ENCODE results near the gene OXGR1.

The OXGR1 gene

DNA sequence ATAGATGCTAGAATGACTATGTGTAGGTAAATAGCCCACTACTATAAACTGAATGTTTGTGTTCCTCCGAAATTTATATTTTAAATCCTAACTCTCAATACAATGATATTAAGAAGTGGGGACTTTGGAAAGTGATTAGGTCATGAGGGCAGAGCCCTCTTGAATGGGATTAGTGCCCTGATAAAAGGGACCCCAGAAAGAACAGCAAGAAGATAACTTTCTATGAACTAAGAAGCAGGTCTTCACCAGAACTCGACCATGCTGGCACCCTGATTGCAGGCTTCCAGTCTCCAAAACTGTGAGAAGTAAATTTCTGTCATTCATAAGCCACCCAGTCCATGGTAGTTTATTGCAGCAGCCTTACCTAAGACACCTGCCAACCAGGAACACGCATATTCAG, 33.9 kb downstream of the OXGR1 start:
- TF ChIP-seq, protein P1, sequence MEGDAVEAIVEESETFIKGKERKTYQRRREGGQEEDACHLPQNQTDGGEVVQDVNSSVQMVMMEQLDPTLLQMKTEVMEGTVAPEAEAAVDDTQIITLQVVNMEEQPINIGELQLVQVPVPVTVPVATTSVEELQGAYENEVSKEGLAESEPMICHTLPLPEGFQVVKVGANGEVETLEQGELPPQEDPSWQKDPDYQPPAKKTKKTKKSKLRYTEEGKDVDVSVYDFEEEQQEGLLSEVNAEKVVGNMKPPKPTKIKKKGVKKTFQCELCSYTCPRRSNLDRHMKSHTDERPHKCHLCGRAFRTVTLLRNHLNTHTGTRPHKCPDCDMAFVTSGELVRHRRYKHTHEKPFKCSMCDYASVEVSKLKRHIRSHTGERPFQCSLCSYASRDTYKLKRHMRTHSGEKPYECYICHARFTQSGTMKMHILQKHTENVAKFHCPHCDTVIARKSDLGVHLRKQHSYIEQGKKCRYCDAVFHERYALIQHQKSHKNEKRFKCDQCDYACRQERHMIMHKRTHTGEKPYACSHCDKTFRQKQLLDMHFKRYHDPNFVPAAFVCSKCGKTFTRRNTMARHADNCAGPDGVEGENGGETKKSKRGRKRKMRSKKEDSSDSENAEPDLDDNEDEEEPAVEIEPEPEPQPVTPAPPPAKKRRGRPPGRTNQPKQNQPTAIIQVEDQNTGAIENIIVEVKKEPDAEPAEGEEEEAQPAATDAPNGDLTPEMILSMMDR (IDR thresholded peaks at IDR 0.05; ENCODE audit: low read depth, low read length) = no peak

DNA sequence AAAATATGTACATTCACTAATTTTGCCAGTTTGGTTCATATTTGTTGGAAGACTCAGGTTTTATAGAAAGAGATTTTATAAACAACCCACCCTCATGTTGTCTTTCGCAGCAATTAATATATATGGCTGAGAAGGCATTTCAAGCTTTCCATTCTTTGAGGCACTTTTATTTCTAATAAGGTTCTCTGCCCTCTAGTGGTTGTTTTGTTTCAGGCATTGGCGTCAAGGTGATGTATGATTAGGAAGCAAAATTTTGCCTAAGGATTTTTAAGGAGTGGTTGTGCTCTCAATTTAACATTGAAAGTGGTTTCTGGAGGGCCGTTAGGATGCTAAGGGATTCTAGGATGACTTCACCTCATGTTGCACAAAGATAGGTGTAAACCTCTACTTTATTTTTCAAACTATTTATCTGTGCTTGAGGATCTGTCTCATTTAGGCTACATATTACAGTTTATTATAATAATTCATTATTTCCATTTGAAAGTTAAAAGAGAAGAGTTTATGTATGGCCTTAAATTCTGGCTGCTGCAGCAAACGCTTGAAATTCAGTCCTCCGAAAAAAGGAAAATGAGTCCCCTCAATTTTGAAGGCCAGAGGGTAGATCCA, 35.9 kb downstream of the OXGR1 start:
- no peak for DNase-seq (ENCODE audit: extremely low read depth, low read depth)
- TF ChIP-seq, protein P1 (IDR thresholded peaks at IDR 0.05; ENCODE audit: low read depth, low read length) = peak; percentile 79

More for the DNA sequence above, 33.9 kb downstream of the OXGR1 start:
- no peak for DNase-seq (ENCODE audit: extremely low read depth, low read depth)

DNA sequence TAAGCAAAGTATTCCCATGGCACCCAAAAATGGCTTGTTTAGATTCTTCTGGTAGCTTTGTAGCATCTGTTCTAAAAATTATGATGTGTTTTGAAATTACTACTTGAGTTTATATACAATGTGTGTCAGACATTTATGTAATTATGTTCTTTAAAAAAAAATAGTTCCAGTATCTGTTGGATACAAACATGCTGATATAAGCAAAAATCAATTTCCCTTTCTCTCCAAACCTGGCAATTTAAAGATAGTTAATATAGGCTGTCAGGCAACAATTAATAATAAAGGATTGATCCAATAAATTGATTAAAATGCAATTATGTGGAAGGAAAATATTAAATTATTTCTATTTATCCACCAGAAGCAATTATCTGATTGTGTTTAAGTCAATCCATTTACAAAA, 41.7 kb downstream of the OXGR1 start:
- TF ChIP-seq, protein P1 (IDR thresholded peaks at IDR 0.05; ENCODE audit: low read depth, low read length) = no peak
- no peak for DNase-seq (ENCODE audit: extremely low read depth, low read depth)

DNA sequence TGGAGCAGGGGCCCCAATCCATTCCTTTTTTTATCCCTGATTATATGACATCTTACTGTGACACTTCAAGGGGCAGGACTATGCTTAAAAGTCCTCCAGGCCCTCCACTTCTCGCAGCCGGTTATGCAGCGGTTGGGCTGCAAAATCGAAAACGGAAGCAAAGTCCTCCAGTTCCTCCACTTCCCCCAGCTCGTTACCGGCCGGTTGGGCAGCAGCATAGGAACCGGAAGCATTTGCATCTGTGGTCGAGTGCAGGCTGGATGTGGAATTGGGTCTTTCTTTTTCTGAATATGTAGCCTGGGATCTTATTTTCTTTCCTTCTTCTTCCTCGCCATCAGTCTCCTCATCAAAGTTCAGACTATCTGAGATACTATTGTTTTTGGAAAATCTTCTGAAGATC, 46.1 kb downstream of the OXGR1 start:
- TF ChIP-seq, protein P1 (IDR thresholded peaks at IDR 0.05; ENCODE audit: low read depth, low read length) = no peak
- no peak for DNase-seq (ENCODE audit: extremely low read depth, low read depth)

DNA sequence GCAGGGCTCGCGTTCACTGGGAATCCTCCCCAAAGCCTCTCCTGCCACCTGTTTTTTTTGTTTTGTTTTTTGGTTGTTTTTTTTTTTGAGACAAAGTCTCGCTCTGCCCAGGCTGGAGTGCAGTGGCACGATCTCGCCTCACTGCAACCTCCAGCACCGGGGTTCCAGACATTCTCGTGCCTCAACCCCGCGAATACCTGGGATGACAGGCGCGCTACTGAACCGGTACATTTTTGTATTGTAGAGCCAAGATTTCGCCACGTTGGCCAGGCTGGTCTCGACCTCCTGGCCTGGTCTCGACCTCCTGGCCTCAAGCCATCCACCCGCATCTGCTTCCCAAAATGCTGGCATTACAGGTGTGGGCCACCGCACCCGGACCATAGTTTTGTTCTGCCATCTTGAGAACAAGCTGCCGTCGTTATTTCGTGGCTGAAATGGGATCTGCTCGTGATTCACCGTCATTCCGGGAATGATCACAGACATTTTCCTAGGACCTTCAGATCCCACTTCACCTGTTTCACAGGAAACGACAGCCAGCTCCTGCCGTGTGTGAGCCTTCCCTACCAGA, 46.8 kb downstream of the OXGR1 start:
- TF ChIP-seq, protein P1 (IDR thresholded peaks at IDR 0.05; ENCODE audit: low read depth, low read length) = no peak
- DNase-seq (ENCODE audit: extremely low read depth, low read depth) = no peak

DNA sequence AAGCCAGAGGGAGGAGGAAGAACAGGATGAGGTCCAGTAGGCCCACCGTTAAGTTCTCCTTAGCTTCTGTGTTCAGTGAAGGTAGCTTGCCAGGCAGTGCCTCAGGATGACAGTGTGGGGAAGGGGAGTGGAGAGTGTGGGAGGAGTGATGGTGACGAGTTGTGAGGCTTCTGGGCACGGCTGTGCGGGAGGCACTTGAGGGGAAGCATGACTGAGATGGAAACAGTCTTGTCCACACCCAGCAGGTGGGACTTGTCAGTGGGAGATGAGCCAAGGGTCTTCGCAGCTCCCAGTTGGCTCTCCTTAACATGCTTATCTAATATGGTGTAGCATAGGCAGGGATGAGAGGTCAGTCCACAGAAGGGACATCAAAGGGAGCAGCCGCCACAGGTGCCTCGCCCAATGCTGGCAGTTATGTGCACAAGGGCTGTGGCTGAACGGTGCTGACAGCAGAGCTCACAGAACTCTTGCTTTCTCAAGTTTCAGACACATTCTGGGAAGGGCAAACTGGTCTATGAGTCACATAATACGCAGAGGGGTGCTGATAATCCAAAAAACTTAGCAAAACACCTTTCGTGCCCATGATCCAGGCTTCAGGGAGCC, 47.5 kb downstream of the OXGR1 start:
- no peak for DNase-seq (ENCODE audit: extremely low read depth, low read depth)
- TF ChIP-seq, protein P1 (IDR thresholded peaks at IDR 0.05; ENCODE audit: low read depth, low read length) = no peak

DNA sequence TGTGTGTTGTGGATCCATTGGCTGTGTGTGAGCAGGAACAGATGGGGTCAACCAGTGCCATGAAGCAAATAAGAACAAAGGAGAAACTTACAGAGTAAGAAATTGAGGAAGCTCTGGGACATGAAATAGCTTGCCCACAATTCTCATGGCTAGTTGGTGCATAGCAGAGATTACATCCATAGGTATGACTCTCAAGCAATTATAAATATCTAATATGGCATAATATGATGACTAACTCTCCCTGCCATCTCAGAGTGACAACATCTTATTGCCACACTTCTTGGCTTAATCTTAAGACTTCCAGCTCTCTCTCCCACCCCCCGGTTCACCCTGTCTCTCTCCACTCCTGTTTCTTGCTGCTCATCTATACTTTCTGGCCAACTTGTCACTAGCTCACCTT, 53.3 kb downstream of the OXGR1 start:
- DNase-seq (ENCODE audit: extremely low read depth, low read depth) = no peak
- TF ChIP-seq, protein P1 (IDR thresholded peaks at IDR 0.05; ENCODE audit: low read depth, low read length) = no peak

All from AG09319 (cell line).